ENCODE data around the gene UNC80. TPM values are rescaled to one million over a fixed set of nuclear protein-coding genes. Genes with fewer than 3 reads are reported as not detected.

UNC80 gene
- polyA plus RNA-seq, 1 of the 3 experiments (the other 2 are of a cell fraction): 0.59 TPM

DNA sequence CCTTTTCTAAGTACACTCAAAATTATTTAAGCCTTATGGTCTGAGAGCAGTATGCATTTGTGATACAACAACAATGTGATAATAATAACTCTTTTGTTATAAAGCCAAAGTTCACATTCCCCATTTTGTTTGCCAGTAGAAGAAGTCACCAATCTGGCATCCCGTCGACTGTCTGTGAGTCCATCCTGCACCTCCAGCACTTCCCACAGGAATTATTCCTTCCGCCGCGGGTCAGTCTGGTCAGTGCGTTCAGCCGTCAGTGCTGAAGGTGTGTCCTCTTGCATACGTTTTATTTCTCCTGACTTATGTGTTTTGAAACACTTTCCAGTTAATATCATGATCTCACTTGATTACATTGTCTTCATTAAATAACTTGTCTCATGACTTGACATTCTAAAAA is 150.5 kb downstream of the UNC80 start:
- CTCF ChIA-PET: interaction anchor here (0.9 kb wide), 1 partner anchor 11 kb away, joined by 3 read pairs; no protein-coding TSS in a partner anchor

DNA sequence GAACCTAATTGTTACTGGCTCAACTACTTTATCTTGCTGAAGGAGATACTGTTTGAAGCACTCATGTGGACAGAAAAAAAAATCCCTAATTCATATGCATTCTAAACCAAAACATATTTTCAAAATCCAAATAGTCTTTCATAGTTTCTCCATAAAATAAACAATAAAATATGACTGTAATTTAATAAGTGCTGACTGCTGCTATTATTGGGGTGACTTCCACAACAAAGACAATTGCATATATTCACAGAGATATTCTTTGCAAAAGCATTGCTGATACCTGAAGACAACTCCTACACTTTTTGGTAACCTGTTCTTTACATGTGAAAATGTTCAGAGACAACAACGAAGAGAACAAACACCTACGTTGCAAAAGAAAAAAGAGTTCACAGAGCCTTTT is 157.7 kb downstream of the UNC80 start:
- WGBS (ENCODE audit: low lambda C conversion rate): 94% methylated on average over 2 of the region's 2 CpGs
- Histone ChIP-seq H3K9me3 (no peaks in the 10 kb centered on the region), H3K4me1 (ENCODE audit: control insufficient read depth in 1 of 2, insufficient read depth in 2 of 2, low read depth in 1 of 2, low read length in 1 of 2) (peaks cover 2 to 5% of the 10 kb centered on the region in 2 experiments; a peak in 2 of 4 replicates), H3K36me3 (replicated peaks in 1 of 2; ENCODE audit: control insufficient read depth in 1 of 2, insufficient read depth in 2 of 2, low read length in 1 of 2) (peaks cover 0 to 2% of the 10 kb centered on the region in 2 experiments), H3K4me2 (no peak overlapping the region), H4K20me1 (ENCODE audit: insufficient read depth) (no peaks in the 10 kb centered on the region), H3F3A (replicated peaks; ENCODE audit: insufficient read depth) (peaks cover 14% of the 10 kb centered on the region), H3K27ac (ENCODE audit: low read depth in 2 of 2, low read length in 1 of 2) (no peak overlapping the region), H2AFZ (ENCODE audit: low read depth) (no peak overlapping the region), H3K4me3 (ENCODE audit: low read depth in 2 of 2, low read length in 1 of 2) (no peak overlapping the region), H3K9ac (no peak overlapping the region), H3K27me3 (ENCODE audit: insufficient read depth) (no peaks in the 10 kb centered on the region), H3K79me2 (ENCODE audit: insufficient read depth) (no peaks in the 10 kb centered on the region), H3K9me2 (no peaks in the 10 kb centered on the region)
- POLR2A ChIA-PET: no interaction called here
- DNase-seq: no peak
- CTCF ChIA-PET: no interaction called here
- TF ChIP-seq RCOR1 (IDR thresholded peaks at IDR 0.05; ENCODE audit: low read length) (no peak), FOXM1 (IDR thresholded peaks at IDR 0.05; ENCODE audit: low read depth) (no peak), USF1 (IDR thresholded peaks at IDR 0.05; ENCODE audit: borderline replicate concordance, low read depth) (no peak), MXI1 (IDR thresholded peaks at IDR 0.05; ENCODE audit: low read depth, low read length) (no peak)

More for the DNA sequence above, 150.5 kb downstream of the UNC80 start:
- Histone ChIP-seq H3K27ac (ENCODE audit: low read depth in 2 of 2, low read length in 1 of 2) (no peak overlapping the region), H3K4me1 (ENCODE audit: control insufficient read depth in 1 of 2, insufficient read depth in 2 of 2, low read depth in 1 of 2, low read length in 1 of 2) (peaks cover 4 to 6% of the 10 kb centered on the region in 2 experiments; a peak in 2 of 4 replicates), H3K79me2 (ENCODE audit: insufficient read depth) (no peaks in the 10 kb centered on the region), H3K9ac (no peak overlapping the region), H3K36me3 (replicated peaks in 1 of 2; ENCODE audit: control insufficient read depth in 1 of 2, insufficient read depth in 2 of 2, low read length in 1 of 2) (no peaks in the 10 kb centered on the region), H3K4me2 (no peak overlapping the region), H3K27me3 (ENCODE audit: insufficient read depth) (no peaks in the 10 kb centered on the region), H3F3A (replicated peaks; ENCODE audit: insufficient read depth) (peaks cover 10% of the 10 kb centered on the region), H2AFZ (ENCODE audit: low read depth) (no peak overlapping the region), H4K20me1 (ENCODE audit: insufficient read depth) (no peaks in the 10 kb centered on the region), H3K9me2 (no peaks in the 10 kb centered on the region), H3K9me3 (no peaks in the 10 kb centered on the region), H3K4me3 (ENCODE audit: low read depth in 2 of 2, low read length in 1 of 2) (no peak overlapping the region)
- WGBS (ENCODE audit: low lambda C conversion rate): 89% methylated on average over 8 of the region's 8 CpGs
- DNase-seq: no peak
- POLR2A ChIA-PET: no interaction called here
- TF ChIP-seq, protein P1, sequence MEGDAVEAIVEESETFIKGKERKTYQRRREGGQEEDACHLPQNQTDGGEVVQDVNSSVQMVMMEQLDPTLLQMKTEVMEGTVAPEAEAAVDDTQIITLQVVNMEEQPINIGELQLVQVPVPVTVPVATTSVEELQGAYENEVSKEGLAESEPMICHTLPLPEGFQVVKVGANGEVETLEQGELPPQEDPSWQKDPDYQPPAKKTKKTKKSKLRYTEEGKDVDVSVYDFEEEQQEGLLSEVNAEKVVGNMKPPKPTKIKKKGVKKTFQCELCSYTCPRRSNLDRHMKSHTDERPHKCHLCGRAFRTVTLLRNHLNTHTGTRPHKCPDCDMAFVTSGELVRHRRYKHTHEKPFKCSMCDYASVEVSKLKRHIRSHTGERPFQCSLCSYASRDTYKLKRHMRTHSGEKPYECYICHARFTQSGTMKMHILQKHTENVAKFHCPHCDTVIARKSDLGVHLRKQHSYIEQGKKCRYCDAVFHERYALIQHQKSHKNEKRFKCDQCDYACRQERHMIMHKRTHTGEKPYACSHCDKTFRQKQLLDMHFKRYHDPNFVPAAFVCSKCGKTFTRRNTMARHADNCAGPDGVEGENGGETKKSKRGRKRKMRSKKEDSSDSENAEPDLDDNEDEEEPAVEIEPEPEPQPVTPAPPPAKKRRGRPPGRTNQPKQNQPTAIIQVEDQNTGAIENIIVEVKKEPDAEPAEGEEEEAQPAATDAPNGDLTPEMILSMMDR (IDR thresholded peaks at IDR 0.05): no peak
- TF ChIP-seq, protein P2, sequence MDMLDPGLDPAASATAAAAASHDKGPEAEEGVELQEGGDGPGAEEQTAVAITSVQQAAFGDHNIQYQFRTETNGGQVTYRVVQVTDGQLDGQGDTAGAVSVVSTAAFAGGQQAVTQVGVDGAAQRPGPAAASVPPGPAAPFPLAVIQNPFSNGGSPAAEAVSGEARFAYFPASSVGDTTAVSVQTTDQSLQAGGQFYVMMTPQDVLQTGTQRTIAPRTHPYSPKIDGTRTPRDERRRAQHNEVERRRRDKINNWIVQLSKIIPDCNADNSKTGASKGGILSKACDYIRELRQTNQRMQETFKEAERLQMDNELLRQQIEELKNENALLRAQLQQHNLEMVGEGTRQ (IDR thresholded peaks at IDR 0.05; ENCODE audit: borderline replicate concordance, low read depth, low read length): no peak
- TF ChIP-seq TCF12 (IDR thresholded peaks at IDR 0.05): no peak
- no peak for TF ChIP-seq FOXJ3 (CRISPR knock-in tag; IDR thresholded peaks at IDR 0.05)
- no peak for TF ChIP-seq MEF2A (IDR thresholded peaks at IDR 0.05; ENCODE audit: borderline replicate concordance, low read depth)
- no peak for TF ChIP-seq RXRA (IDR thresholded peaks at IDR 0.05; ENCODE audit: borderline replicate concordance, low read depth)
- no peak for TF ChIP-seq YY1 (IDR thresholded peaks at IDR 0.05; ENCODE audit: low read depth)
- no peak for TF ChIP-seq SIN3A (IDR thresholded peaks at IDR 0.05; ENCODE audit: borderline replicate concordance, low read depth, low read length)
- no peak for TF ChIP-seq TEAD4 (IDR thresholded peaks at IDR 0.05; ENCODE audit: borderline replicate concordance, insufficient read depth)
- no peak for TF ChIP-seq JUND (IDR thresholded peaks at IDR 0.05)
- TF ChIP-seq NRF1 (IDR thresholded peaks at IDR 0.05; ENCODE audit: low read depth, low read length): no peak
- no peak for TF ChIP-seq EP300 (IDR thresholded peaks at IDR 0.05; ENCODE audit: borderline replicate concordance in 1 of 2, low read depth in 1 of 2, low read length in 1 of 2)
- no peak for TF ChIP-seq USF1 (IDR thresholded peaks at IDR 0.05; ENCODE audit: borderline replicate concordance, low read depth)
- TF ChIP-seq GATA2 (CRISPR knock-in tag; IDR thresholded peaks at IDR 0.05): no peak
- no peak for TF ChIP-seq SMC3 (IDR thresholded peaks at IDR 0.05; ENCODE audit: low read depth, low read length)
